ENCODE measurements around the gene OSBP.
A peak's percentile ranks its signal among the peaks of the same experiment; 100 is the strongest.

The OSBP gene, protein sequence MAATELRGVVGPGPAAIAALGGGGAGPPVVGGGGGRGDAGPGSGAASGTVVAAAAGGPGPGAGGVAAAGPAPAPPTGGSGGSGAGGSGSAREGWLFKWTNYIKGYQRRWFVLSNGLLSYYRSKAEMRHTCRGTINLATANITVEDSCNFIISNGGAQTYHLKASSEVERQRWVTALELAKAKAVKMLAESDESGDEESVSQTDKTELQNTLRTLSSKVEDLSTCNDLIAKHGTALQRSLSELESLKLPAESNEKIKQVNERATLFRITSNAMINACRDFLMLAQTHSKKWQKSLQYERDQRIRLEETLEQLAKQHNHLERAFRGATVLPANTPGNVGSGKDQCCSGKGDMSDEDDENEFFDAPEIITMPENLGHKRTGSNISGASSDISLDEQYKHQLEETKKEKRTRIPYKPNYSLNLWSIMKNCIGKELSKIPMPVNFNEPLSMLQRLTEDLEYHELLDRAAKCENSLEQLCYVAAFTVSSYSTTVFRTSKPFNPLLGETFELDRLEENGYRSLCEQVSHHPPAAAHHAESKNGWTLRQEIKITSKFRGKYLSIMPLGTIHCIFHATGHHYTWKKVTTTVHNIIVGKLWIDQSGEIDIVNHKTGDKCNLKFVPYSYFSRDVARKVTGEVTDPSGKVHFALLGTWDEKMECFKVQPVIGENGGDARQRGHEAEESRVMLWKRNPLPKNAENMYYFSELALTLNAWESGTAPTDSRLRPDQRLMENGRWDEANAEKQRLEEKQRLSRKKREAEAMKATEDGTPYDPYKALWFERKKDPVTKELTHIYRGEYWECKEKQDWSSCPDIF

DNA sequence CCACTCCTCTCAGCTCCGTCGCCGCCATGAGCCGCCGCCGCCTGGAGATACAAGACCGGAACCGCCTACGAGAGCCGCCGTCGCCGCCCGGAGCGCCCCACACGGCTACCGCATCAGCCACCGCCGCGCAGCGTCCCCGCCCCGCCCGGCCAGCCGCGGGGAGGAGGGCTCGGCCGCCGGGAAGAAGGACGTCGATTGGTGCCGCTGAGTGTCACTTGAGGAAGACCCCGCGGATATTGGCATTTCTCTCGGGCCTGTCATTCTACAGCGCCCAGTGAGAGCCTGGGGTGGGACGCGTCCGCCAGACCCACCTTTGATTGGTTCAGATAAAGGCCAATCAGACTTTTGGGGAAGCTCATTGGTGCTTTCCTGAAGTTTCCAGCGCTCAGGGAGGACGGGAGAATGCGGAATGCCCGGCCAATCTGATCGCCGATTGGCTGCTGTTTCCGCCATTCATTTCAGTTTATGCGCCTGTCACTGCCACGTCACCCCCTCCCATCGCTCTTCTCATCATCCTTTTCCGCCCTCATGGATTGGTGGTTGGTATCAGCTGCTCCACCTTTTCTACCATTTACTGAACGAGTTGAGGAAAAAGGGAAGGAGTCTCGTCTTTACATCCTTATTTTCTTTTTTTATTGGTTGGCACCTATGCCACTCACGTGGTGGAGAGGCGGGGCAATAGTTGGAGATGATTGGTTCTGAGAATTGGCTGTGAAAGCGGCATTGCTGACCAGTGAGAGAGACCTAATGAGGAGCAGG lies at the start of gene OSBP:
Gene OSBP, minus strand, starts transcription at position 138 of the 759 bp plus-strand sequence. Its CDS starts 110 bp downstream, at position 28.
- Mint-ChIP-seq H3K27me3 (ENCODE audit: low read depth) (no peaks in the 10 kb centered on the region), H3K4me1 (peaks cover 36% of the 10 kb centered on the region), H3K36me3 (ENCODE audit: low read depth) (peaks cover 4% of the 10 kb centered on the region), H3K27ac (peak within 1 kb of the TSS; percentile 76 to 92 (median 90)), H3K9me3 (no peaks in the 10 kb centered on the region), H3K4me3 (peak within 1 kb of the TSS; percentile 90 to 98 (median 97))
- TF ChIP-seq, protein P1, sequence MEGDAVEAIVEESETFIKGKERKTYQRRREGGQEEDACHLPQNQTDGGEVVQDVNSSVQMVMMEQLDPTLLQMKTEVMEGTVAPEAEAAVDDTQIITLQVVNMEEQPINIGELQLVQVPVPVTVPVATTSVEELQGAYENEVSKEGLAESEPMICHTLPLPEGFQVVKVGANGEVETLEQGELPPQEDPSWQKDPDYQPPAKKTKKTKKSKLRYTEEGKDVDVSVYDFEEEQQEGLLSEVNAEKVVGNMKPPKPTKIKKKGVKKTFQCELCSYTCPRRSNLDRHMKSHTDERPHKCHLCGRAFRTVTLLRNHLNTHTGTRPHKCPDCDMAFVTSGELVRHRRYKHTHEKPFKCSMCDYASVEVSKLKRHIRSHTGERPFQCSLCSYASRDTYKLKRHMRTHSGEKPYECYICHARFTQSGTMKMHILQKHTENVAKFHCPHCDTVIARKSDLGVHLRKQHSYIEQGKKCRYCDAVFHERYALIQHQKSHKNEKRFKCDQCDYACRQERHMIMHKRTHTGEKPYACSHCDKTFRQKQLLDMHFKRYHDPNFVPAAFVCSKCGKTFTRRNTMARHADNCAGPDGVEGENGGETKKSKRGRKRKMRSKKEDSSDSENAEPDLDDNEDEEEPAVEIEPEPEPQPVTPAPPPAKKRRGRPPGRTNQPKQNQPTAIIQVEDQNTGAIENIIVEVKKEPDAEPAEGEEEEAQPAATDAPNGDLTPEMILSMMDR (IDR thresholded peaks at IDR 0.05; ENCODE audit: unreplicated experiment in 3 of 3), result peak in 1 of 3 experiments; percentile 12

DNA sequence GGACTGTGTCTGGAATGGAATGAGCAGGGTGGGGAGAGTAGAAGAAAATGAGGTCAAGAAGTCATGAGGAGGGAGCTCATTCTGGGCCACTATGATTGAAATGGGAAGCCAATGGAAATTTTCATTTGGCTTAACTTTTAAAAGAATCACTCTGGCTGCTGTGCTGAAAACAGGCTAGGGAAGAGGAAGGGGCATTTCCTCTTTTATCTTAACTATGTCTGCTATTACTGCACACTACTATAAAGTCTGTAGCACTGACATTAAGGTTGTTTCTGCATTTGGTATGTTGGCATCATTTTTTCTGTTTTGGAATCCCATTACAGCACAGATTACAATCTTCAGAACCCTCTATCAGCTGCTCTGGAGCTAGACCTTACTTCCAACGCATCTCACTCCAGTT lies 45.0 kb upstream of the OSBP start:
- TF ChIP-seq, protein P1 (IDR thresholded peaks at IDR 0.05; ENCODE audit: unreplicated experiment in 3 of 3), result no peak
- Mint-ChIP-seq H3K9me3 (no peaks in the 10 kb centered on the region), H3K4me3 (no peak overlapping the region), H3K4me1 (no peaks in the 10 kb centered on the region), H3K36me3 (ENCODE audit: low read depth) (peaks cover 56% of the 10 kb centered on the region), H3K27ac (no peak overlapping the region), H3K27me3 (ENCODE audit: low read depth) (no peaks in the 10 kb centered on the region)

DNA sequence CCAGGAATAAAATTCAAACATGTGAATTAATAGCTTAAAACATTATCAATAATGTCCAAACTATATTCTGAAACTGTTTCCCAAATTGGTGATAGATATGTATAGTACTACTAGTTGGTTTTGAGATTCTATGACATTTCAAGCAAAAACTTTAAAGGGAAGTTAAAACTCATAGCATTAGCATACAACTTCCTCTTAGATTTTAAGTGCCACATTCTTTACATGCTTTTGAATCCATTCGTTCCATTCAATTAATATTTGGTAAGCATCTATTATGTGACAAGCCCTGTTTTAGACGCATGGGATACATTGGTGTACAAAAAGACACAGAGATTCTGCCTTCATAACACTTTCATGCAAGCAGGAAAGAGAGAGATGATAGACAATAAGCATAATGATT lies 44.4 kb upstream of the OSBP start:
- TF ChIP-seq, protein P1 (IDR thresholded peaks at IDR 0.05; ENCODE audit: unreplicated experiment in 3 of 3), result no peak
- no peak overlapping the region for H3K4me3 Mint-ChIP-seq
- H3K4me1 Mint-ChIP-seq, result no peaks in the 10 kb centered on the region
- H3K36me3 Mint-ChIP-seq (ENCODE audit: low read depth), result peaks cover 58% of the 10 kb centered on the region
- no peaks in the 10 kb centered on the region for H3K27me3 Mint-ChIP-seq (ENCODE audit: low read depth)
- no peak overlapping the region for H3K27ac Mint-ChIP-seq
- H3K9me3 Mint-ChIP-seq, result no peaks in the 10 kb centered on the region

DNA sequence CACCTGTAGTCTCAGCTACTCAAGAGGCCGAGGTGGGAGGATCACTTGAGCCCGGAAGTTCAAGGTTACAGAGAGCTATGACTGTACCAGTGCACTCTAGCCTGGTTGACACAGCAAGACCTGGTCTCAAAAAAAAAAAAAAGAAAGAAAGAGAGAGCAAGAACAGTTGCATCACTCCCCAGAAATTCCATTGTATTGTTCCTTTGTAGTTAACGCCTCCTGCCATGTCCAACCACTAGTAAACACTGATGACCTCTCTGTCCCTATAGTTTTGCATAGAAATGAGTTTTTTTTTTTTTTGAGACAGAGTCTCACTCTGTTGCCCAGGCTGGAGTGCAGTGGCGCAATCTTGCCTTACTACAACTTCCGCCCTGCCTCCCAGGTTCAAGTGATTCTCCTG lies 42.5 kb upstream of the OSBP start:
- Mint-ChIP-seq H3K9me3 (no peaks in the 10 kb centered on the region), H3K27me3 (ENCODE audit: low read depth) (no peaks in the 10 kb centered on the region), H3K27ac (no peak overlapping the region), H3K4me3 (no peak overlapping the region), H3K36me3 (ENCODE audit: low read depth) (peaks cover 58% of the 10 kb centered on the region), H3K4me1 (no peaks in the 10 kb centered on the region)
- TF ChIP-seq, protein P1 (IDR thresholded peaks at IDR 0.05; ENCODE audit: unreplicated experiment in 3 of 3), result no peak

DNA sequence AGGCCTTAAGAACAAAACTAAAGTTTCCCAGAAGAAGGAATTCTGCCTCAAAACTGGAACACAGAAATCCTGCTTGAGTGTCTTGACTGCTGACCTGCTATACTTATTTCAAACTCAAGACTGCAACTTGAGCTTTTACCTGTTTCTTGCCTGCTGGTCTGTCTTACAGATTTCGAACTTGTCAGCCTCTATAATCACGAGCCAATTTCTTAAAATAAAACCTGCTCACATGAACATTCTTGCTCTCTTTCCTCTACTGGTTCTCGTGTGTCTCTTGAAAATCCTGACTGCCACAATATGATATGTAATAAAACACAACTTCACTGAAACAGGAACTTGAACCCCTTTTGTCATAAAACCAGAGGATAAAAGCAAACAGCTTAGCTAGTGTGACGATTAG lies 39.3 kb upstream of the OSBP start:
- Mint-ChIP-seq H3K36me3 (ENCODE audit: low read depth) (peaks cover 78% of the 10 kb centered on the region), H3K27me3 (ENCODE audit: low read depth) (no peaks in the 10 kb centered on the region), H3K27ac (no peak overlapping the region), H3K4me1 (no peaks in the 10 kb centered on the region), H3K4me3 (no peak overlapping the region), H3K9me3 (no peaks in the 10 kb centered on the region)
- TF ChIP-seq, protein P1 (IDR thresholded peaks at IDR 0.05; ENCODE audit: unreplicated experiment in 3 of 3), result no peak
